ENCODE measurements around the gene PGAM1. TPM values are rescaled to one million over a fixed set of nuclear protein-coding genes. Genes with fewer than 3 reads are reported as not detected.

PGAM1 gene
- total and polyA plus RNA-seq, 11 donors = 41.6 to 436 (median 250) TPM

GRCh38 chr10:97482381-97482780 is 56.4 kb downstream of the PGAM1 start:
- ATAC-seq (no peak), DNase-seq (no peak)
- H3K4me1 ChIP-seq = peaks cover 0 to 27% (median 10%) of the 10 kb centered on the region in 12 donors
- no peak overlapping the region for H3K27ac ChIP-seq
- no peak for TF ChIP-seq POLR2A (IDR thresholded peaks at IDR 0.05)
- TF ChIP-seq, protein P1, sequence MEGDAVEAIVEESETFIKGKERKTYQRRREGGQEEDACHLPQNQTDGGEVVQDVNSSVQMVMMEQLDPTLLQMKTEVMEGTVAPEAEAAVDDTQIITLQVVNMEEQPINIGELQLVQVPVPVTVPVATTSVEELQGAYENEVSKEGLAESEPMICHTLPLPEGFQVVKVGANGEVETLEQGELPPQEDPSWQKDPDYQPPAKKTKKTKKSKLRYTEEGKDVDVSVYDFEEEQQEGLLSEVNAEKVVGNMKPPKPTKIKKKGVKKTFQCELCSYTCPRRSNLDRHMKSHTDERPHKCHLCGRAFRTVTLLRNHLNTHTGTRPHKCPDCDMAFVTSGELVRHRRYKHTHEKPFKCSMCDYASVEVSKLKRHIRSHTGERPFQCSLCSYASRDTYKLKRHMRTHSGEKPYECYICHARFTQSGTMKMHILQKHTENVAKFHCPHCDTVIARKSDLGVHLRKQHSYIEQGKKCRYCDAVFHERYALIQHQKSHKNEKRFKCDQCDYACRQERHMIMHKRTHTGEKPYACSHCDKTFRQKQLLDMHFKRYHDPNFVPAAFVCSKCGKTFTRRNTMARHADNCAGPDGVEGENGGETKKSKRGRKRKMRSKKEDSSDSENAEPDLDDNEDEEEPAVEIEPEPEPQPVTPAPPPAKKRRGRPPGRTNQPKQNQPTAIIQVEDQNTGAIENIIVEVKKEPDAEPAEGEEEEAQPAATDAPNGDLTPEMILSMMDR (IDR thresholded peaks at IDR 0.05) = no peak
- no peak overlapping the region for H3K4me3 ChIP-seq
- H3K27me3 ChIP-seq = no peaks in the 10 kb centered on the region
- H3K36me3 ChIP-seq = peaks cover 0 to 74% (median 56%) of the 10 kb centered on the region in 9 donors
- intact Hi-C loops (cut with DNase I) = no loop called here
- no peaks in the 10 kb centered on the region for H3K9me3 ChIP-seq
- 73 to 87% (median 78%) methylated on average over 1 of the region's 1 CpG for WGBS, 4 donors

Other genes with a start within 250 kb of the PGAM1 start
- gene SLIT1, start 240.2 kb upstream of the PGAM1 start, total RNA-seq = under 1 TPM; 0.05 to 0.61 (median 0.13) TPM
- under 1 TPM; 0.04 to 0.08 TPM for gene SLIT1, start 240.2 kb upstream of the PGAM1 start, polyA plus RNA-seq
- 1 to 10 TPM; 3.0 to 7.4 (median 4.1) TPM for gene ARHGAP19, start 133.6 kb upstream of the PGAM1 start, total RNA-seq
- 1 to 10 TPM; 1.1 to 2.7 TPM for gene ARHGAP19, start 133.6 kb upstream of the PGAM1 start, polyA plus RNA-seq
- gene FRAT1, start 106.9 kb upstream of the PGAM1 start, total RNA-seq = 1 to 10 TPM; 2.0 to 5.2 (median 4.4) TPM
- 1 to 10 TPM; 1.1 to 2.0 TPM for gene FRAT1, start 106.9 kb upstream of the PGAM1 start, polyA plus RNA-seq
- 10 to 100 TPM in 1 of 9 donors, 1 to 10 TPM in 8; 4.4 to 12.4 (median 7.5) TPM for gene FRAT2, start 91.5 kb upstream of the PGAM1 start, total RNA-seq
- gene FRAT2, start 91.5 kb upstream of the PGAM1 start, polyA plus RNA-seq = 1 to 10 TPM; 3.4 to 4.6 TPM
- gene RRP12, start 24.9 kb upstream of the PGAM1 start, total RNA-seq = 10 to 100 TPM in 8 of 9 donors, 1 to 10 TPM in 1; 6.0 to 34.1 (median 18.3) TPM
- 10 to 100 TPM; 32.7 to 61.2 TPM for gene RRP12, start 24.9 kb upstream of the PGAM1 start, polyA plus RNA-seq
- 10 to 100 TPM; 14.8 to 24.6 (median 16.9) TPM for gene EXOSC1, start 19.8 kb downstream of the PGAM1 start, total RNA-seq
- 10 to 100 TPM; 26.0 to 34.5 TPM for gene EXOSC1, start 19.8 kb downstream of the PGAM1 start, polyA plus RNA-seq
- gene ZDHHC16, start 20.0 kb downstream of the PGAM1 start, total RNA-seq = 10 to 100 TPM; 16.2 to 36.8 (median 25.2) TPM
- gene ZDHHC16, start 20.0 kb downstream of the PGAM1 start, polyA plus RNA-seq = 10 to 100 TPM; 21.3 to 59.5 TPM
- 10 to 100 TPM; 30.2 to 63.5 (median 48.1) TPM for gene MMS19, start 72.2 kb downstream of the PGAM1 start, total RNA-seq
- 10 to 100 TPM; 43.9 to 52.0 TPM for gene MMS19, start 72.2 kb downstream of the PGAM1 start, polyA plus RNA-seq
- 10 to 100 TPM; 18.2 to 42.9 (median 27.7) TPM for gene UBTD1, start 72.7 kb downstream of the PGAM1 start, total RNA-seq
- gene UBTD1, start 72.7 kb downstream of the PGAM1 start, polyA plus RNA-seq = 10 to 100 TPM; 49.0 to 49.7 TPM
- gene ANKRD2, start 146.6 kb downstream of the PGAM1 start, total RNA-seq = 1,000 to 10,000 TPM in 1 of 9 donors, 100 to 1,000 TPM in 6, 10 to 100 TPM in 2; 56.7 to 2,367 (median 517) TPM
- 100 to 1,000 TPM; 450 to 857 TPM for gene ANKRD2, start 146.6 kb downstream of the PGAM1 start, polyA plus RNA-seq
- gene HOGA1, start 158.2 kb downstream of the PGAM1 start, total RNA-seq = 10 to 100 TPM in 8 of 9 donors, 1 to 10 TPM in 1; 7.5 to 82.6 (median 19.2) TPM
- gene HOGA1, start 158.2 kb downstream of the PGAM1 start, polyA plus RNA-seq = 10 to 100 TPM; 35.2 to 73.4 TPM
- gene C10orf62, start 163.5 kb downstream of the PGAM1 start, total RNA-seq = 1 to 10 TPM in 2 of 9 donors, under 1 TPM in 7; 0.24 to 2.1 (median 0.58) TPM
- 1 to 10 TPM; 1.3 to 1.8 TPM for gene C10orf62, start 163.5 kb downstream of the PGAM1 start, polyA plus RNA-seq
- 10 to 100 TPM in 6 of 9 donors, 1 to 10 TPM in 3; 7.2 to 21.0 (median 10.8) TPM for gene MORN4, start 207.3 kb downstream of the PGAM1 start, total RNA-seq
- gene MORN4, start 207.3 kb downstream of the PGAM1 start, polyA plus RNA-seq = 10 to 100 TPM; 16.1 to 31.7 TPM
- 10 to 100 TPM; 10.4 to 24.2 (median 17.3) TPM for gene PI4K2A, start 214.5 kb downstream of the PGAM1 start, total RNA-seq
- 10 to 100 TPM in 1 of 2 donors, 1 to 10 TPM in 1; 5.6 to 36.8 TPM for gene PI4K2A, start 214.5 kb downstream of the PGAM1 start, polyA plus RNA-seq

Measured in heart left ventricle (tissue), 16 donors.